ENCODE data around the gene ARHGEF28.

- TF ChIP-seq YY1 (IDR thresholded peaks at IDR 0.05; ENCODE audit: insufficient read depth, insufficient read length) (no peak), ZNF274 (IDR thresholded peaks at IDR 0.05; ENCODE audit: low read depth, low read length) (no peak)
Measured at GRCh38 chr5:73702951-73703350, 77.0 kb downstream of the ARHGEF28 start.
